T-helper 2 cell (primary cell): ENCODE data around the gene SOCS1.
A peak's percentile ranks its signal among the peaks of the same experiment; 100 is the strongest.

Source experiments
- DNase-seq, 5 experiments: peaks; one replicate each; pipeline versions ENCODE4 v3.0.0 to v3.0.0-alpha.2; 2012 to 2022

SOCS1 gene

GRCh38 chr16:11283820-11284248 is 27.8 kb upstream of the SOCS1 start:
- DNase-seq: no peak

- no peak for DNase-seq
Measured at GRCh38 chr16:11280616-11281522, 24.9 kb upstream of the SOCS1 start, which contains the start of gene PRM1. TSS of gene PRM1 (minus strand) at chr16:11281330. CDS start at chr16:11281238, 92 bp downstream.

- DNase-seq: no peak
Measured at GRCh38 chr16:11278681-11279628, 23.0 kb upstream of the SOCS1 start.

GRCh38 chr16:11277607-11278337 is 21.8 kb upstream of the SOCS1 start:
- no peak for DNase-seq

GRCh38 chr16:11276896-11277593 is 21.0 kb upstream of the SOCS1 start:
- DNase-seq: no peak

GRCh38 chr16:11276143-11276895 is 20.3 kb upstream of the SOCS1 start, which contains the start of gene PRM2:
TSS of gene PRM2 (minus strand) at chr16:11276480. CDS start at chr16:11276370, 110 bp downstream.
- DNase-seq: no peak

- no peak for DNase-seq
Measured at GRCh38 chr16:11274964-11275363, 19.0 kb upstream of the SOCS1 start.

GRCh38 chr16:11273721-11274324 is 17.8 kb upstream of the SOCS1 start:
- DNase-seq: no peak

GRCh38 chr16:11272921-11273720 is 17.1 kb upstream of the SOCS1 start, which contains the start of gene PRM3:
TSS of gene PRM3 (minus strand) at chr16:11273629. CDS start at chr16:11273595, 34 bp downstream.
- DNase-seq: no peak

- DNase-seq: no peak
Measured at GRCh38 chr16:11272484-11272883, 16.5 kb upstream of the SOCS1 start.

GRCh38 chr16:11271610-11272009 is 15.6 kb upstream of the SOCS1 start:
- no peak for DNase-seq

GRCh38 chr16:11270602-11271162 is 14.7 kb upstream of the SOCS1 start:
- no peak for DNase-seq

GRCh38 chr16:11268921-11269375 is 12.9 kb upstream of the SOCS1 start, which contains the start of gene TNP2:
TSS of gene TNP2 (minus strand) at chr16:11269325. CDS start at chr16:11269262, 63 bp downstream.
- DNase-seq: no peak

- DNase-seq: no peak
Measured at GRCh38 chr16:11265124-11265523, 9.1 kb upstream of the SOCS1 start.

- DNase-seq: no peak
Measured at GRCh38 chr16:11264155-11264832, 8.3 kb upstream of the SOCS1 start.

- peak in 3 of 5 experiments; percentile 41 to 91 (median 43) for DNase-seq
Measured at GRCh38 chr16:11263737-11264136, 7.7 kb upstream of the SOCS1 start.

- DNase-seq: no peak
Measured at GRCh38 chr16:11262915-11263314, 6.9 kb upstream of the SOCS1 start.

- DNase-seq: no peak
Measured at GRCh38 chr16:11260596-11260966, 4.6 kb upstream of the SOCS1 start.
